BLaER1 treated with 17β-estradiol and CSF1 and Interleukin-3, amounts not matched to agents 10 nM and 100 nM (cell line): ENCODE data around the gene CD63.

Experiments
- H3K27ac ChIP-seq, 11 experiments: shearing (Covaris generic); formaldehyde crosslinking; 2 replicates each; pipeline ENCODE4 v1.8.1; 2022
- H3K27me3 ChIP-seq, 11 experiments: shearing (Covaris generic); formaldehyde crosslinking; 2 replicates each; pipeline ENCODE4 v1.8.1; 2022
- H3K36me3 ChIP-seq, 11 experiments: shearing (Covaris generic); formaldehyde crosslinking; 2 replicates each; pipeline ENCODE4 v1.8.1; 2022
- H3K4me1 ChIP-seq, 10 experiments: shearing (Covaris generic); formaldehyde crosslinking; 2 replicates each; pipeline ENCODE4 v1.8.1; 2022
- H3K4me2 ChIP-seq, 11 experiments: shearing (Covaris generic); formaldehyde crosslinking; 2 replicates each; pipeline ENCODE4 v1.8.1; 2022
- H3K4me3 ChIP-seq, 10 experiments: shearing (Covaris generic); formaldehyde crosslinking; 2 replicates each; pipeline ENCODE4 v1.8.1; 2022
- H3K9ac ChIP-seq, 11 experiments: shearing (Covaris generic); formaldehyde crosslinking; 2 replicates each; pipeline ENCODE4 v1.8.1; 2022
- H3K9me3 ChIP-seq, 11 experiments: shearing (Covaris generic); formaldehyde crosslinking; replicated peaks in 1 of 11; 2 replicates each; pipeline ENCODE4 v1.8.1; 2022
- H4K20me1 ChIP-seq, 11 experiments: shearing (Covaris generic); formaldehyde crosslinking; 2 replicates each; pipeline ENCODE4 v1.8.1; 2022
- Cebpa-rat ChIP-seq, 11 experiments: shearing (Covaris generic); IDR thresholded peaks; 2 replicates each; pipeline ENCODE4 v1.8.1; 2022

Gene CD63

GRCh38 chr12:55696796-55697462 lies 31.9 kb downstream of the CD63 start:
- no peak overlapping the region for H3K4me3 ChIP-seq
- no peaks in the 10 kb centered on the region for H3K36me3 ChIP-seq
- H4K20me1 ChIP-seq, result no peaks in the 10 kb centered on the region; a peak in 1 of 22 replicates
- H3K9ac ChIP-seq, result no peak overlapping the region
- H3K9me3 ChIP-seq, result no peaks in the 10 kb centered on the region
- TF ChIP-seq Cebpa-rat (IDR thresholded peaks at IDR 0.05), result no peak
- no peak overlapping the region for H3K4me2 ChIP-seq
- H3K27me3 ChIP-seq, result no peaks in the 10 kb centered on the region
- H3K4me1 ChIP-seq, result peaks cover 0 to 10% (median 6%) of the 10 kb centered on the region in 10 experiments; a peak in 11 of 20 replicates
- H3K27ac ChIP-seq, result no peak overlapping the region

GRCh38 chr12:55696141-55696540 lies 32.7 kb downstream of the CD63 start:
- no peak overlapping the region for H3K4me3 ChIP-seq
- no peaks in the 10 kb centered on the region for H3K9me3 ChIP-seq
- H3K27me3 ChIP-seq, result no peaks in the 10 kb centered on the region
- H3K9ac ChIP-seq, result no peak overlapping the region
- no peaks in the 10 kb centered on the region; a peak in 1 of 22 replicates for H4K20me1 ChIP-seq
- no peaks in the 10 kb centered on the region for H3K36me3 ChIP-seq
- peaks cover 0 to 11% (median 6%) of the 10 kb centered on the region in 10 experiments; a peak in 11 of 20 replicates for H3K4me1 ChIP-seq
- no peak overlapping the region for H3K4me2 ChIP-seq
- TF ChIP-seq Cebpa-rat (IDR thresholded peaks at IDR 0.05), result no peak
- H3K27ac ChIP-seq, result no peak overlapping the region

- Histone ChIP-seq H3K4me1 (peaks cover 0 to 4% (median 0%) of the 10 kb centered on the region in 10 experiments; a peak in 5 of 20 replicates), H3K4me3 (no peak overlapping the region), H3K27me3 (no peaks in the 10 kb centered on the region), H3K4me2 (no peak overlapping the region), H3K36me3 (no peaks in the 10 kb centered on the region), H3K9ac (no peak overlapping the region), H4K20me1 (no peaks in the 10 kb centered on the region), H3K27ac (no peak overlapping the region), H3K9me3 (no peaks in the 10 kb centered on the region)
- TF ChIP-seq Cebpa-rat (IDR thresholded peaks at IDR 0.05), result no peak
These were observed 33.5 kb downstream of the CD63 start for GRCh38 chr12:55695349-55695748.

GRCh38 chr12:55694651-55695050 lies 34.2 kb downstream of the CD63 start:
- Histone ChIP-seq H3K4me3 (no peak overlapping the region), H3K4me1 (0 out of 20 replicates have a peak, but pooled peaks cover 0 to 4% (median 0%) of the 10 kb centered on the region in 10 experiments), H3K27ac (no peak overlapping the region), H4K20me1 (no peaks in the 10 kb centered on the region), H3K4me2 (no peak overlapping the region), H3K9ac (no peak overlapping the region), H3K27me3 (no peaks in the 10 kb centered on the region), H3K36me3 (no peaks in the 10 kb centered on the region), H3K9me3 (no peaks in the 10 kb centered on the region)
- TF ChIP-seq Cebpa-rat (IDR thresholded peaks at IDR 0.05), result no peak

- no peak overlapping the region for H3K27ac ChIP-seq
- TF ChIP-seq Cebpa-rat (IDR thresholded peaks at IDR 0.05), result no peak
- H3K4me1 ChIP-seq, result 0 out of 20 replicates have a peak, but pooled peaks cover 0 to 4% (median 0%) of the 10 kb centered on the region in 10 experiments
- H3K9ac ChIP-seq, result no peak overlapping the region
- no peak overlapping the region for H3K4me3 ChIP-seq
- no peaks in the 10 kb centered on the region for H3K9me3 ChIP-seq
- H3K4me2 ChIP-seq, result no peak overlapping the region
- H4K20me1 ChIP-seq, result no peaks in the 10 kb centered on the region
- no peaks in the 10 kb centered on the region for H3K27me3 ChIP-seq
- H3K36me3 ChIP-seq, result no peaks in the 10 kb centered on the region
These were observed 34.7 kb downstream of the CD63 start for GRCh38 chr12:55694188-55694515.

GRCh38 chr12:55693323-55694187 lies 35.3 kb downstream of the CD63 start:
- H3K36me3 ChIP-seq, result no peaks in the 10 kb centered on the region
- no peak overlapping the region for H3K4me2 ChIP-seq
- no peak for TF ChIP-seq Cebpa-rat (IDR thresholded peaks at IDR 0.05)
- H4K20me1 ChIP-seq, result no peaks in the 10 kb centered on the region
- 0 out of 20 replicates have a peak, but pooled peaks cover 0 to 4% (median 0%) of the 10 kb centered on the region in 10 experiments for H3K4me1 ChIP-seq
- H3K4me3 ChIP-seq, result no peak overlapping the region
- H3K27ac ChIP-seq, result no peak overlapping the region
- no peaks in the 10 kb centered on the region for H3K27me3 ChIP-seq
- H3K9me3 ChIP-seq, result no peaks in the 10 kb centered on the region
- no peak overlapping the region for H3K9ac ChIP-seq

GRCh38 chr12:55692631-55693322 lies 36.0 kb downstream of the CD63 start:
- no peak overlapping the region for H3K4me3 ChIP-seq
- no peaks in the 10 kb centered on the region for H3K27me3 ChIP-seq
- H3K9me3 ChIP-seq, result no peaks in the 10 kb centered on the region
- H4K20me1 ChIP-seq, result no peaks in the 10 kb centered on the region
- no peak overlapping the region for H3K27ac ChIP-seq
- H3K4me1 ChIP-seq, result 0 out of 20 replicates have a peak, but pooled peaks cover 0 to 4% (median 0%) of the 10 kb centered on the region in 10 experiments
- H3K9ac ChIP-seq, result no peak overlapping the region
- no peak overlapping the region for H3K4me2 ChIP-seq
- H3K36me3 ChIP-seq, result no peaks in the 10 kb centered on the region
- no peak for TF ChIP-seq Cebpa-rat (IDR thresholded peaks at IDR 0.05)

GRCh38 chr12:55688716-55689655 lies 39.8 kb downstream of the CD63 start:
- H3K9ac ChIP-seq, result no peak overlapping the region
- no peaks in the 10 kb centered on the region for H3K36me3 ChIP-seq
- H3K4me3 ChIP-seq, result no peak overlapping the region
- H3K4me2 ChIP-seq, result no peak overlapping the region
- H3K27me3 ChIP-seq, result no peaks in the 10 kb centered on the region
- TF ChIP-seq Cebpa-rat (IDR thresholded peaks at IDR 0.05), result no peak
- H3K4me1 ChIP-seq, result peaks cover 0 to 8% (median 0%) of the 10 kb centered on the region in 10 experiments; a peak in 3 of 20 replicates
- H3K9me3 ChIP-seq, result no peaks in the 10 kb centered on the region
- no peaks in the 10 kb centered on the region for H4K20me1 ChIP-seq
- H3K27ac ChIP-seq, result no peak overlapping the region
